ENCODE measurements around the gene LIPC. TPM values are rescaled to one million over a fixed set of nuclear protein-coding genes. Genes with fewer than 3 reads are reported as not detected.

Gene LIPC
- total and polyA plus RNA-seq, 10 donors = 0.47 to 2.5 (median 1.0) TPM

- TF ChIP-seq POLR2AphosphoS5 (IDR thresholded peaks at IDR 0.05) (peak; percentile 58 to 85 (median 77)), CTCF (IDR thresholded peaks at IDR 0.05 in 8 of 11, conservative IDR thresholded peaks at IDR 0.05 in 3 of 11) (no peak)
- intact Hi-C loops (cut with DNase I; ENCODE audit: low total_unique reads) = no loop called here
- peak; percentile 87 for DNase-seq
Observed at GRCh38 chr15:58459560-58459959, 27.8 kb downstream of the LIPC start.

GRCh38 chr15:58460116-58460790, 28.5 kb downstream of the LIPC start:
- WGBS, 5 donors = 71 to 84% (median 81%) methylated on average over 8 to 10 of the region's 10 CpGs
- Histone ChIP-seq H3K4me3 (no peak overlapping the region), H3K9me3 (no peaks in the 10 kb centered on the region), H3K4me1 (peaks cover 17 to 45% (median 35%) of the 10 kb centered on the region in 6 donors), H3K27ac (peak overlapping the region; percentile 60 to 86 (median 81)), H3K36me3 (no peaks in the 10 kb centered on the region), H3K27me3 (replicated peaks in 1 of 7) (no peaks in the 10 kb centered on the region)
- intact Hi-C loops (cut with DNase I; ENCODE audit: low total_unique reads) = no loop called here
- DNase-seq = no peak
- TF ChIP-seq CTCF (IDR thresholded peaks at IDR 0.05 in 8 of 11, conservative IDR thresholded peaks at IDR 0.05 in 3 of 11) = no peak
- TF ChIP-seq POLR2AphosphoS5 (IDR thresholded peaks at IDR 0.05) = no peak

More at GRCh38 chr15:58459560-58459959, 27.8 kb downstream of the LIPC start:
- H3K36me3 ChIP-seq = no peaks in the 10 kb centered on the region
- no peaks in the 10 kb centered on the region for H3K9me3 ChIP-seq
- no peaks in the 10 kb centered on the region for H3K27me3 ChIP-seq (replicated peaks in 1 of 7)
- H3K4me3 ChIP-seq = no peak overlapping the region
- WGBS, 5 donors = 12 to 32% (median 19%) methylated on average over 10 of the region's 10 CpGs
- peak overlapping the region; percentile 74 to 86 (median 81) for H3K27ac ChIP-seq
- peaks cover 17 to 45% (median 35%) of the 10 kb centered on the region in 6 donors for H3K4me1 ChIP-seq

GRCh38 chr15:58460872-58461271, 29.1 kb downstream of the LIPC start:
- no peak for DNase-seq
- Histone ChIP-seq H3K9me3 (no peaks in the 10 kb centered on the region), H3K4me3 (no peak overlapping the region), H3K27ac (peak overlapping the region in 7 of 8 donors; percentile 60 to 86 (median 81)), H3K4me1 (peaks cover 17 to 45% (median 35%) of the 10 kb centered on the region in 6 donors), H3K36me3 (no peaks in the 10 kb centered on the region), H3K27me3 (replicated peaks in 1 of 7) (no peaks in the 10 kb centered on the region)
- no peak for TF ChIP-seq POLR2A (IDR thresholded peaks at IDR 0.05)
- TF ChIP-seq CTCF (IDR thresholded peaks at IDR 0.05 in 8 of 11, conservative IDR thresholded peaks at IDR 0.05 in 3 of 11) = no peak
- TF ChIP-seq POLR2AphosphoS5 (IDR thresholded peaks at IDR 0.05) = no peak
- whole genome bisulfite sequencing, 5 donors = 57 to 70% (median 67%) methylated on average over 3 of the region's 3 CpGs
- intact Hi-C loops (cut with DNase I; ENCODE audit: low total_unique reads) = no loop called here

- no peak for TF ChIP-seq POLR2A (IDR thresholded peaks at IDR 0.05)
- TF ChIP-seq CTCF (IDR thresholded peaks at IDR 0.05 in 8 of 11, conservative IDR thresholded peaks at IDR 0.05 in 3 of 11) = no peak
- TF ChIP-seq POLR2AphosphoS5 (IDR thresholded peaks at IDR 0.05) = no peak
- intact Hi-C loops (cut with DNase I; ENCODE audit: low total_unique reads) = no loop called here
- Histone ChIP-seq H3K36me3 (no peaks in the 10 kb centered on the region), H3K4me3 (no peak overlapping the region), H3K27me3 (replicated peaks in 1 of 7) (no peaks in the 10 kb centered on the region), H3K9me3 (no peaks in the 10 kb centered on the region), H3K27ac (no peak overlapping the region), H3K4me1 (peaks cover 13 to 38% (median 29%) of the 10 kb centered on the region in 6 donors)
- WGBS, 5 donors = 76 to 88% (median 85%) methylated on average over 2 to 4 of the region's 4 CpGs
- no peak for DNase-seq
Observed at GRCh38 chr15:58462547-58462946, 30.8 kb downstream of the LIPC start.

Data from spleen (tissue), 11 donors.